22Rv1 (cell line): Measurements from ENCODE around the gene GADL1.

Source experiments
- CTCF ChIP-seq: fragments of 450-650 bp; IDR thresholded peaks from 2 replicates; pipeline ENCODE4 v1.5.1; 2017; ENCODE audit warnings: mild to moderate bottlenecking
- ZFX ChIP-seq: fragments of 450-650 bp; IDR thresholded peaks from 2 replicates; pipeline ENCODE4 v1.6.1; 2017; ENCODE audit warnings: antibody characterized with exemption, borderline replicate concordance

DNA sequence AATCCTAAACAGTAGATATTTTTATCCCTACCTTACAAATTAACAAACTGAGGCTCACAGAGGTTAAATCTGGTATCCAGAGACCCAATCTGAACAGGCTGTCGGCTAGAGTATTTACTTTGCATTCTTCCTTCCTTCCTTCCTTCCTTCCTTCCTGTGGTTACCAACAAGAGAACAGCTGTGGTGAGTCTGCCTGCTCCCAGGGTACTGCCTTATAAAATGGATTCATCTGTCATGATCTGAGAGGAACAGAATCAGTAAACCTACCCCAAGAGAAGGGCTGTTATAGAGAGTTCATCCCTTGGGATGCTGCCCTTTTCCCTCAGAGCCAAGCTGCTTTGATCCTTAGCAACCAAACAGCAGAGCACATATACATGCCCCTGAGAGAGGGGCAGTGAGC lies 3.6 kb downstream of the GADL1 start:
- no peak for TF ChIP-seq CTCF
- TF ChIP-seq ZFX: no peak
